ENCODE results near the gene TMEM132D. TPM values are rescaled to one million over a fixed set of nuclear protein-coding genes. Genes with fewer than 3 reads are reported as not detected.
A peak's percentile ranks its signal among the peaks of the same experiment; 100 is the strongest.
"Not testable (repeated sequence)": the region's sequence is repeated elsewhere in the genome, so short reads cannot be mapped to it uniquely, and the experiment has no call there.

TMEM132D gene
- total and polyA plus RNA-seq, 2 of the 8 experiments (the other 6 are each of a cell fraction or from before 2014, with no cell fraction given): 3.5 to 10.1 TPM

- H2BK15ac ChIP-seq (ENCODE audit: low read length); H3K9me3 ChIP-seq (ENCODE audit: insufficient read depth in 2 of 2, low read depth in 1 of 2, low read length in 1 of 2); H2BK12ac ChIP-seq (ENCODE audit: low read depth, low read length); H4K5ac ChIP-seq (ENCODE audit: insufficient read length, low read depth, low read length); H3K14ac ChIP-seq (ENCODE audit: insufficient read length); H3K23ac ChIP-seq (ENCODE audit: insufficient read length); DNase-seq (ENCODE audit: low read depth in 1 of 2, low spot score in 2 of 2); H3K56ac ChIP-seq (replicated peaks; ENCODE audit: insufficient read length, low read depth, low read length); H2BK5ac ChIP-seq (ENCODE audit: low read depth, low read length); H4K20me1 ChIP-seq (replicated peaks in 1 of 2; ENCODE audit: control insufficient read depth in 1 of 2, insufficient read depth in 2 of 2, low read length in 2 of 2); H4K8ac ChIP-seq (ENCODE audit: extremely low read depth, insufficient read depth, low read length); FAIRE-seq; H3K36me3 ChIP-seq (ENCODE audit: control insufficient read depth in 2 of 4, insufficient read depth in 4 of 4, low read length in 3 of 4); POLR2A ChIA-PET (ENCODE audit: partially characterized antibody); H3K4me2 ChIP-seq (ENCODE audit: insufficient read depth in 1 of 2, low read depth in 2 of 2, low read length in 2 of 2); H4K91ac ChIP-seq (replicated peaks; ENCODE audit: insufficient read length, low read length); H2AFZ ChIP-seq (ENCODE audit: low read length); H3K4ac ChIP-seq (replicated peaks; ENCODE audit: insufficient read length, low read depth, low read length); H2BK20ac ChIP-seq (ENCODE audit: low read length); H3K27ac ChIP-seq (ENCODE audit: low read depth, low read length); H3K9ac ChIP-seq (replicated peaks in 1 of 4; ENCODE audit: extremely low read depth in 1 of 4, low read depth in 3 of 4, low read length in 3 of 4); H3K4me3 ChIP-seq (ENCODE audit: extremely low read depth in 1 of 4, insufficient read depth in 2 of 4, low read depth in 3 of 4, low read length in 4 of 4); H2BK120ac ChIP-seq (replicated peaks; ENCODE audit: low read depth, low read length); H3K18ac ChIP-seq (ENCODE audit: extremely low read depth, low read length): not testable (repeated sequence)
- peaks cover 24% of the 10 kb centered on the region; the same call in 1 of the 2 replicates for H3K23me2 ChIP-seq (ENCODE audit: low read depth, low read length)
- CTCF ChIA-PET (ENCODE audit: partially characterized antibody): interaction anchor here (0.6 to 1.8 kb wide), 3 partner anchors 12 to 705 kb away, joined by 3 read pairs; no protein-coding TSS in a partner anchor
- H3K79me1 ChIP-seq (ENCODE audit: low read depth, low read length): peaks cover 15% of the 10 kb centered on the region
- H2AK5ac ChIP-seq (ENCODE audit: low read depth, low read length): peak overlapping the region; percentile 43
- WGBS, 2 experiments (ENCODE audit: extremely low coverage in 1 of 2, insufficient coverage in 1 of 2, insufficient read length in 1 of 2, insufficient replicate concordance in 2 of 2, low coverage in 1 of 2, low lambda C conversion rate in 2 of 2, missing lambda C conversion rate in 1 of 2): 90% methylated on average over 1 of the region's 1 CpG; no CpG with 5 or more reads in 1 of the 2 experiments
- peaks cover 0 to 11% (median 7%) of the 10 kb centered on the region in 4 experiments; a peak in 6 of 7 replicates for H3K4me1 ChIP-seq (replicated peaks in 1 of 4; ENCODE audit: control insufficient read depth in 3 of 4, insufficient read depth in 4 of 4, low read length in 3 of 4)
- H3K79me2 ChIP-seq (ENCODE audit: control insufficient read depth in 1 of 2, insufficient read depth in 2 of 2, low read length in 2 of 2): peaks cover 5 to 78% of the 10 kb centered on the region in 2 experiments; a peak in 3 of 4 replicates
- peaks cover 0 to 21% (median 12%) of the 10 kb centered on the region in 4 experiments; a peak in 5 of 7 replicates for H3K27me3 ChIP-seq (replicated peaks in 1 of 4; ENCODE audit: control insufficient read depth in 3 of 4, extremely low read depth in 1 of 4, insufficient read depth in 3 of 4, low read length in 3 of 4)
These were observed 4.8 kb downstream of the TMEM132D start for GRCh38 chr12:129899045-129899444.

Data from H1 (cell line).